Epithelial cell of esophagus (primary cell): Measurements from ENCODE around the gene SARDH.
A peak's percentile ranks its signal among the peaks of the same experiment; 100 is the strongest.

Experiments
- DNase-seq: peaks from one replicate; pipeline ENCODE4 v3.0.0; 2010; ENCODE audit warnings: low read depth
- H3K4me3 ChIP-seq: 2 replicates; pipeline ENCODE4 v1.5.1; 2011; ENCODE audit warnings: mild to moderate bottlenecking, low read length, control low read depth
- CTCF ChIP-seq: IDR thresholded peaks from 2 replicates; pipeline ENCODE4 v1.5.1; 2011; ENCODE audit warnings: low read depth, mild to moderate bottlenecking, low read length, control low read depth, inconsistent platforms; ENCODE audit not compliant: insufficient read depth; ENCODE audit errors: missing control alignments

The SARDH gene

GRCh38 chr9:133710661-133711427 is 27.3 kb downstream of the SARDH start:
- H3K4me3 ChIP-seq = no peak overlapping the region
- TF ChIP-seq CTCF = no peak
- DNase-seq = no peak

GRCh38 chr9:133709691-133710571 is 28.2 kb downstream of the SARDH start:
- no peak for DNase-seq
- TF ChIP-seq CTCF = no peak
- no peak overlapping the region for H3K4me3 ChIP-seq

GRCh38 chr9:133709015-133709611 is 29.0 kb downstream of the SARDH start:
- H3K4me3 ChIP-seq = no peak overlapping the region
- no peak for TF ChIP-seq CTCF
- no peak for DNase-seq

GRCh38 chr9:133708246-133709014 is 29.7 kb downstream of the SARDH start:
- TF ChIP-seq CTCF = no peak
- DNase-seq = no peak
- H3K4me3 ChIP-seq = no peak overlapping the region

GRCh38 chr9:133707763-133708245 is 30.3 kb downstream of the SARDH start:
- no peak for TF ChIP-seq CTCF
- no peak for DNase-seq
- H3K4me3 ChIP-seq = no peak overlapping the region

- no peak overlapping the region for H3K4me3 ChIP-seq
- peak; percentile 43 for DNase-seq
- TF ChIP-seq CTCF = no peak
These were observed 30.9 kb downstream of the SARDH start for GRCh38 chr9:133707065-133707762.
